Measurements from ENCODE around the gene ADORA1.

DNA sequence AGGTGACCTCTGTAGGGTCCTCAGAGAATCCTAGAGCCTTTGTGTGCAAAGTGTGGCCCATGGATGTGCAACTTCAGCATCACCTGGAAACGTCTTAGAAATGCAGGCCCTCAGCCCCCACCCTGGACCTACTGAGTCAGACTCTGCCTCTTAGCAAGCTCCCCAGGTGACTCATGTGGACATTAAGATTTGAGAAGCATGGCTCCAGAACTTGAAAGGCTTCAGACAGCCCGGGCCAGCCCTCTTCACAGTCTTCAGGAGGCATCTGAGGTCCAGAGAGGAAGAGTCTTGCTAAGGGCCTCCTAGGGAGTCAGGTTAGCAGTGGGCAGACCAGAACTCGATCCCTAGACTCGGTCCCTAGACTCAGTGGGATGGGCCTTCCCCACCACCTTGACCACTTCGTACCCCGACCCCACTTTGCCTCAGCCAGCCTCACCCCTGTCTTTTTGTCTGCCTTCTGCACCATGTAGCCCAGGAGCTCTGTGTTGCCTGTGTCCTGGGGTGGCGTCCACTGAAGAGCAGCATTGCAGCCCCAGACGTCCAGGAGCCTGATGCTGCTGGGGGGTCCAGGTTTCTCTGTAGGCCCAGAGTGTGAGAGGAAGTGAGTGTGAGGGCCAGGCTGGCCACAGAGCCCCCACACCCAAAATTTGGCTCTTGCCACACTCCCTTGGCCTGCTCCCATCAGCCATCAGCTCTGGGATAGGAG is 43.3 kb downstream of the ADORA1 start:
- TF ChIP-seq, protein P1, sequence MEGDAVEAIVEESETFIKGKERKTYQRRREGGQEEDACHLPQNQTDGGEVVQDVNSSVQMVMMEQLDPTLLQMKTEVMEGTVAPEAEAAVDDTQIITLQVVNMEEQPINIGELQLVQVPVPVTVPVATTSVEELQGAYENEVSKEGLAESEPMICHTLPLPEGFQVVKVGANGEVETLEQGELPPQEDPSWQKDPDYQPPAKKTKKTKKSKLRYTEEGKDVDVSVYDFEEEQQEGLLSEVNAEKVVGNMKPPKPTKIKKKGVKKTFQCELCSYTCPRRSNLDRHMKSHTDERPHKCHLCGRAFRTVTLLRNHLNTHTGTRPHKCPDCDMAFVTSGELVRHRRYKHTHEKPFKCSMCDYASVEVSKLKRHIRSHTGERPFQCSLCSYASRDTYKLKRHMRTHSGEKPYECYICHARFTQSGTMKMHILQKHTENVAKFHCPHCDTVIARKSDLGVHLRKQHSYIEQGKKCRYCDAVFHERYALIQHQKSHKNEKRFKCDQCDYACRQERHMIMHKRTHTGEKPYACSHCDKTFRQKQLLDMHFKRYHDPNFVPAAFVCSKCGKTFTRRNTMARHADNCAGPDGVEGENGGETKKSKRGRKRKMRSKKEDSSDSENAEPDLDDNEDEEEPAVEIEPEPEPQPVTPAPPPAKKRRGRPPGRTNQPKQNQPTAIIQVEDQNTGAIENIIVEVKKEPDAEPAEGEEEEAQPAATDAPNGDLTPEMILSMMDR (IDR thresholded peaks at IDR 0.05), result no peak
- no peak for TF ChIP-seq POLR2A (IDR thresholded peaks at IDR 0.05)

Data from esophagus squamous epithelium (tissue), 4 donors.